Lower leg skin (tissue), 3 donors: ENCODE results near the gene TFE3.

Source experiments
- POLR2A ChIP-seq, 2 donors: fragments of 450-650 bp; IDR thresholded peaks; one replicate each; pipeline ENCODE4 v1.6.1; 2016 to 2017; ENCODE audit warnings: antibody characterized with exemption in 2 of 2, mild to moderate bottlenecking in 1 of 2, moderate library complexity in 1 of 2
- TF ChIP-seq, protein P1 (sequence below), 3 donors: fragments of 450-650 bp; IDR thresholded peaks; one replicate each; pipeline ENCODE4 v1.5.1; 2016; ENCODE audit warnings: antibody characterized with exemption in 3 of 3, mild to moderate bottlenecking in 3 of 3, moderate library complexity in 2 of 3

DNA sequence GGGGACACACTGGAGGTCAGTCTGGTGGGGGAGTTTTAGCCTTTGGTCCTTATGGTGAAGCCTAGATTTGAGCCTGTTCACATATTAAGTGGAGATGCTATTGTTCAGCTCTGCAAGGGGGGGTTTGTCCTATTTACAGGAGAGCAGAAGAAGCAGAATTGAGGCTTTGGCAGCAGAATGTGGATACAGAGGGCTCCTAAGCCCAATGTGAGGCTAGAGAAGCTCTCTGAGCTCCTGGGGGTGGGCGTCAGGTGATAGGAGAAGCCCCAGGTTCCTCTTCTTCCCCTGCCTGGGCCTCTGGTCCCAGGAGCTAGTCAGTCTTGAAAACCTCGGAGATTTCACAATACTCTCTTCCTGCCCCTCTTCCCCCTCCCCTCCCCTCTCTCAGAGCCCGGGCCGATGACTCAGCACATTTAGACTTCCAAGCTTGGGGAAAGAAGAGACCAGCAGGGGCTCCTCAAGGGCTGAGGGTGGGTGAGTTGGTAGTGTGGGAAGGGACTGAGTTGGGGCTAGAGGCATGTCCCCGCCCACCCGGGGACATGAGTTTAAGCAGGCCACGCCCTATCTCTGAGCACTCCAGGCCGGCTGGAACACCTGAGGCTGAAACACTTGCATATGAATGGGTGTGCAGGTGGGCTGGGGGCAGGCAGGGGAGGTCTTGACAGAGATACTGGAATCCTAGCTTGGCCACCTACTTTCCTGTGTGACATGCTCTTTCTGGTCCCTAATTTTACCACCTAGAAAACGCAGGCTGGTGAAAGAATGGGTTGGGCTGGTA, 3.4 kb downstream of the TFE3 start:
- TF ChIP-seq, protein P1, sequence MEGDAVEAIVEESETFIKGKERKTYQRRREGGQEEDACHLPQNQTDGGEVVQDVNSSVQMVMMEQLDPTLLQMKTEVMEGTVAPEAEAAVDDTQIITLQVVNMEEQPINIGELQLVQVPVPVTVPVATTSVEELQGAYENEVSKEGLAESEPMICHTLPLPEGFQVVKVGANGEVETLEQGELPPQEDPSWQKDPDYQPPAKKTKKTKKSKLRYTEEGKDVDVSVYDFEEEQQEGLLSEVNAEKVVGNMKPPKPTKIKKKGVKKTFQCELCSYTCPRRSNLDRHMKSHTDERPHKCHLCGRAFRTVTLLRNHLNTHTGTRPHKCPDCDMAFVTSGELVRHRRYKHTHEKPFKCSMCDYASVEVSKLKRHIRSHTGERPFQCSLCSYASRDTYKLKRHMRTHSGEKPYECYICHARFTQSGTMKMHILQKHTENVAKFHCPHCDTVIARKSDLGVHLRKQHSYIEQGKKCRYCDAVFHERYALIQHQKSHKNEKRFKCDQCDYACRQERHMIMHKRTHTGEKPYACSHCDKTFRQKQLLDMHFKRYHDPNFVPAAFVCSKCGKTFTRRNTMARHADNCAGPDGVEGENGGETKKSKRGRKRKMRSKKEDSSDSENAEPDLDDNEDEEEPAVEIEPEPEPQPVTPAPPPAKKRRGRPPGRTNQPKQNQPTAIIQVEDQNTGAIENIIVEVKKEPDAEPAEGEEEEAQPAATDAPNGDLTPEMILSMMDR (IDR thresholded peaks at IDR 0.05): no peak
- no peak for TF ChIP-seq POLR2A (IDR thresholded peaks at IDR 0.05)
